ENCODE data around the gene KRT36. TPM values are rescaled to one million over a fixed set of nuclear protein-coding genes. Genes with fewer than 3 reads are reported as not detected.

KRT36 gene
- total and polyA plus RNA-seq, 10 of the 15 experiments (the other 5 are each of a cell fraction or from before 2014, with no cell fraction given), result not detected

- Histone ChIP-seq H3K79me2 (ENCODE audit: control insufficient read depth, insufficient read depth, low read length) (no peaks in the 10 kb centered on the region), H3K27me3 (replicated peaks in 1 of 2; ENCODE audit: control insufficient read depth in 2 of 2, insufficient read depth in 2 of 2, low read length in 1 of 2) (peaks cover 4 to 8% of the 10 kb centered on the region in 2 experiments; a peak in 3 of 4 replicates), H3K4me3 (no peak within 1 kb of the TSS), H2AFZ (ENCODE audit: control insufficient read depth, low read depth, low read length) (no peak within 1 kb of the TSS), H3K27ac (ENCODE audit: control insufficient read depth, insufficient read depth) (no peak within 1 kb of the TSS), H3K36me3 (ENCODE audit: control insufficient read depth in 2 of 2, insufficient read depth in 2 of 2, low read length in 1 of 2) (no peaks in the 10 kb centered on the region), H3K4me2 (ENCODE audit: control insufficient read depth, insufficient read depth) (no peak within 1 kb of the TSS), H3K9me3 (replicated peaks; ENCODE audit: control insufficient read depth, insufficient read depth, low read length) (no peaks in the 10 kb centered on the region), H3K9ac (ENCODE audit: control insufficient read depth, insufficient read depth, low read length) (no peak within 1 kb of the TSS), H3K4me1 (ENCODE audit: control insufficient read depth, insufficient read depth, low read length) (no peaks in the 10 kb centered on the region), H4K20me1 (ENCODE audit: control insufficient read depth, insufficient read depth) (no peaks in the 10 kb centered on the region)
- RAD21 ChIA-PET (ENCODE audit: unreplicated experiment), result no interaction called here
- CTCF ChIA-PET, result no interaction called here
- BruUV-seq (replicated peaks), result no TSS peak
- TF ChIP-seq NR2C2 (IDR thresholded peaks at IDR 0.05; ENCODE audit: borderline replicate concordance, control insufficient read depth, insufficient read length, low read depth) (no peak), SIX5 (IDR thresholded peaks at IDR 0.05; ENCODE audit: low read depth, low read length, severe bottlenecking) (no peak), MLLT1 (IDR thresholded peaks at IDR 0.05) (no peak), CREB1 (IDR thresholded peaks at IDR 0.05; ENCODE audit: low read depth) (no peak), SIN3A (IDR thresholded peaks at IDR 0.05; ENCODE audit: low read depth, low read length) (no peak), POU2F2 (IDR thresholded peaks at IDR 0.05; ENCODE audit: borderline replicate concordance, low read depth, low read length) (no peak), NR2F1 (conservative IDR thresholded peaks at IDR 0.05) (no peak), BMI1 (IDR thresholded peaks at IDR 0.05; ENCODE audit: borderline replicate concordance) (no peak)
- ATAC-seq (no peak), FAIRE-seq (no peak), DNase-seq (ENCODE audit: low read depth, low spot score) (no peak)
- SMC1A ChIA-PET (ENCODE audit: uncharacterized antibody, unreplicated experiment), result no interaction called here
- 30% methylated on average over 10 of the region's 10 CpGs for whole genome bisulfite sequencing (ENCODE audit: insufficient coverage, insufficient replicate concordance, low lambda C conversion rate, missing lambda C conversion rate)
- intact Hi-C loops (cut with micrococcal nuclease; ENCODE audit: unreplicated experiment), result no loop called here
- in situ Hi-C loops (cut with MboI), result no loop called here
- POLR2A ChIA-PET, result no interaction called here
These were observed 49.1 kb downstream of the KRT36 start, which contains the start of gene KRT38 for GRCh38 chr17:41440531-41441033. TSS of gene KRT38 (minus strand) at chr17:41440983. CDS start at chr17:41440921, 62 bp downstream.
